Loucy (cell line): ENCODE data around the gene TMEM132C.

Experiments
- H2AFZ ChIP-seq: fragments of 200-600 bp; sonication (generic); 2 replicates; pipeline ENCODE4 v1.6.0; 2016; ENCODE audit warnings: antibody characterized with exemption, mild to moderate bottlenecking, low read length, moderate library complexity
- H3F3A ChIP-seq: fragments of 200-600 bp; 2 replicates; pipeline ENCODE4 v1.6.0; 2016; ENCODE audit warnings: antibody characterized with exemption, low read depth, mild to moderate bottlenecking
- H3K27me3 ChIP-seq: fragments of 200-600 bp; sonication (generic); 2 replicates; pipeline ENCODE4 v1.6.1; 2014; ENCODE audit warnings: low read length, mild to moderate bottlenecking; ENCODE audit not compliant: insufficient read depth, poor library complexity, severe bottlenecking
- H3K36me3 ChIP-seq: fragments of 200-600 bp; sonication (generic); 2 replicates; pipeline ENCODE4 v1.6.1; 2016; ENCODE audit warnings: low read length; ENCODE audit not compliant: insufficient read depth
- H3K4me1 ChIP-seq: fragments of 200-600 bp; sonication (generic); 2 replicates; pipeline ENCODE4 v1.5.1; 2014; ENCODE audit warnings: low read length, mild to moderate bottlenecking; ENCODE audit not compliant: insufficient read depth, poor library complexity, severe bottlenecking
- H3K4me2 ChIP-seq: fragments of 200-600 bp; sonication (generic); 2 replicates; pipeline ENCODE4 v1.6.0; 2014; ENCODE audit warnings: antibody characterized with exemption, low read length, low read depth, mild to moderate bottlenecking; ENCODE audit not compliant: poor library complexity, severe bottlenecking
- H3K4me3 ChIP-seq: fragments of 200-600 bp; sonication (generic); 2 replicates; pipeline ENCODE4 v1.5.1; 2014; ENCODE audit warnings: low read length, mild to moderate bottlenecking, mixed read lengths; ENCODE audit not compliant: poor library complexity, severe bottlenecking
- H3K79me2 ChIP-seq: fragments of 200-600 bp; sonication (generic); 2 replicates; pipeline ENCODE4 v1.6.1; 2014; ENCODE audit warnings: low read length; ENCODE audit not compliant: insufficient read depth
- H3K9ac ChIP-seq: fragments of 200-600 bp; sonication (generic); 2 replicates; pipeline ENCODE4 v1.6.0; 2014; ENCODE audit warnings: mild to moderate bottlenecking, low read depth, low read length, moderate library complexity; ENCODE audit not compliant: poor library complexity, severe bottlenecking
- H3K9me2 ChIP-seq: fragments of 200-600 bp; sonication (generic); replicated peaks from 2 replicates; pipeline ENCODE4 v1.6.1; 2016; ENCODE audit warnings: low read depth, low read length, mixed read lengths
- H3K9me3 ChIP-seq: fragments of 200-600 bp; sonication (generic); 2 replicates; pipeline ENCODE4 v1.6.1; 2014; ENCODE audit warnings: mild to moderate bottlenecking, antibody characterized with exemption, low read length, low read depth; ENCODE audit not compliant: insufficient read depth
- H4K20me1 ChIP-seq: fragments of 200-600 bp; sonication (generic); 2 replicates; pipeline ENCODE4 v1.6.0; 2014; ENCODE audit warnings: antibody characterized with exemption, low read length, mild to moderate bottlenecking; ENCODE audit not compliant: insufficient read depth, poor library complexity, severe bottlenecking
- EZH2phosphoT487 ChIP-seq: fragments of 200-600 bp; IDR thresholded peaks from 2 replicates; pipeline ENCODE4 v1.6.1; 2018; ENCODE audit warnings: antibody characterized with exemption, mild to moderate bottlenecking, moderate library complexity, borderline replicate concordance
- TF ChIP-seq, protein P1 (sequence below): fragments of 200-600 bp; sonication (generic); conservative IDR thresholded peaks from 2 replicates; pipeline ENCODE4 v1.5.1; 2014; ENCODE audit warnings: mild to moderate bottlenecking, antibody characterized with exemption, low read length

The TMEM132C gene

DNA sequence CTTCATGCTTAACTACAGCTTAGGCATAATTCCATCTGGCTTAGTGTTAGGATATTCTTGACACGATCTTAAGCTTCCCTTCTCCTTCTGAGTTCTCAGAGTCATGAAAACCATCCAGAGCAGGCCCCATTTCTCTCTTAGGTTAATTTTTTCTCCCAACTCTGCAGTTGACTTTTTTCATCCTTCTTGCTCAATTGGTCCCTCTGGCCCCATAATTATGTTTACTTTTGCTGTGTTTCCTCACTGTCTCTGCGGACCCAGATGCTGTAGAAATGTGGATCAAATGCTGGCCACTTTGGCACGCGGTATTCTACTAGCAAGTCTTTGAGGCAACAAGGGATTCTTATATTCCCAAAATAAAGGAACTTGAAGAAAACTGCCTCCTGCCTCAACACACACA, 9.5 kb downstream of the TMEM132C start:
- Histone ChIP-seq H3K4me1 (no peaks in the 10 kb centered on the region), H4K20me1 (no peaks in the 10 kb centered on the region), H3K27me3 (no peaks in the 10 kb centered on the region), H3K9me3 (peaks cover 9% of the 10 kb centered on the region; the same call in 1 of the 2 replicates), H3F3A (no peaks in the 10 kb centered on the region), H3K79me2 (no peaks in the 10 kb centered on the region), H3K4me2 (no peak overlapping the region), H3K9ac (no peak overlapping the region), H3K36me3 (no peaks in the 10 kb centered on the region), H2AFZ (no peak overlapping the region), H3K9me2 (no peaks in the 10 kb centered on the region), H3K4me3 (no peak overlapping the region)
- TF ChIP-seq EZH2phosphoT487, result no peak
- TF ChIP-seq, protein P1, sequence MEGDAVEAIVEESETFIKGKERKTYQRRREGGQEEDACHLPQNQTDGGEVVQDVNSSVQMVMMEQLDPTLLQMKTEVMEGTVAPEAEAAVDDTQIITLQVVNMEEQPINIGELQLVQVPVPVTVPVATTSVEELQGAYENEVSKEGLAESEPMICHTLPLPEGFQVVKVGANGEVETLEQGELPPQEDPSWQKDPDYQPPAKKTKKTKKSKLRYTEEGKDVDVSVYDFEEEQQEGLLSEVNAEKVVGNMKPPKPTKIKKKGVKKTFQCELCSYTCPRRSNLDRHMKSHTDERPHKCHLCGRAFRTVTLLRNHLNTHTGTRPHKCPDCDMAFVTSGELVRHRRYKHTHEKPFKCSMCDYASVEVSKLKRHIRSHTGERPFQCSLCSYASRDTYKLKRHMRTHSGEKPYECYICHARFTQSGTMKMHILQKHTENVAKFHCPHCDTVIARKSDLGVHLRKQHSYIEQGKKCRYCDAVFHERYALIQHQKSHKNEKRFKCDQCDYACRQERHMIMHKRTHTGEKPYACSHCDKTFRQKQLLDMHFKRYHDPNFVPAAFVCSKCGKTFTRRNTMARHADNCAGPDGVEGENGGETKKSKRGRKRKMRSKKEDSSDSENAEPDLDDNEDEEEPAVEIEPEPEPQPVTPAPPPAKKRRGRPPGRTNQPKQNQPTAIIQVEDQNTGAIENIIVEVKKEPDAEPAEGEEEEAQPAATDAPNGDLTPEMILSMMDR, result no peak

- Histone ChIP-seq H3K4me1 (no peaks in the 10 kb centered on the region), H2AFZ (no peak overlapping the region), H3K9me3 (peaks cover 2% of the 10 kb centered on the region; the same call in 1 of the 2 replicates), H3K79me2 (no peaks in the 10 kb centered on the region), H3K27me3 (no peaks in the 10 kb centered on the region), H3K4me2 (no peak overlapping the region), H3K9me2 (no peaks in the 10 kb centered on the region), H3K36me3 (no peaks in the 10 kb centered on the region), H3K4me3 (no peak overlapping the region), H3F3A (no peaks in the 10 kb centered on the region), H3K9ac (no peak overlapping the region), H4K20me1 (no peaks in the 10 kb centered on the region)
- TF ChIP-seq, protein P1, result no peak
- TF ChIP-seq EZH2phosphoT487, result no peak
Measured at GRCh38 chr12:128286970-128287369, 20.0 kb downstream of the TMEM132C start.

- no peak overlapping the region for H3K4me2 ChIP-seq
- no peaks in the 10 kb centered on the region for H4K20me1 ChIP-seq
- no peak overlapping the region for H3K4me3 ChIP-seq
- H3K9me2 ChIP-seq, result no peaks in the 10 kb centered on the region
- no peaks in the 10 kb centered on the region for H3K36me3 ChIP-seq
- H3F3A ChIP-seq, result no peaks in the 10 kb centered on the region
- no peaks in the 10 kb centered on the region for H3K27me3 ChIP-seq
- H3K4me1 ChIP-seq, result no peaks in the 10 kb centered on the region
- no peak overlapping the region for H3K9ac ChIP-seq
- no peaks in the 10 kb centered on the region for H3K79me2 ChIP-seq
- no peak for TF ChIP-seq EZH2phosphoT487
- TF ChIP-seq, protein P1, result no peak
- 0 out of 2 replicates have a peak, but pooled peaks cover 2% of the 10 kb centered on the region for H3K9me3 ChIP-seq
- H2AFZ ChIP-seq, result no peak overlapping the region
Measured at GRCh38 chr12:128288357-128288756, 21.4 kb downstream of the TMEM132C start.
